ENCODE measurements around the gene ITPR1. TPM values are rescaled to one million over a fixed set of nuclear protein-coding genes. Genes with fewer than 3 reads are reported as not detected.

Gene ITPR1
- total RNA-seq, 1 donor from 2014 or later: 53.1 TPM

- Mint-ChIP-seq H3K36me3 (ENCODE audit: low read depth, unreplicated experiment) (peaks cover 42% of the 10 kb centered on the region), H3K4me1 (ENCODE audit: unreplicated experiment) (peaks cover 33% of the 10 kb centered on the region), H3K4me3 (ENCODE audit: unreplicated experiment) (no peak overlapping the region), H3K9me3 (ENCODE audit: unreplicated experiment) (no peaks in the 10 kb centered on the region), H3K27ac (ENCODE audit: unreplicated experiment) (no peak overlapping the region), H3K27me3 (ENCODE audit: unreplicated experiment) (peaks cover 4% of the 10 kb centered on the region)
- no peak for DNase-seq (ENCODE audit: low spot score)
- no peak for TF ChIP-seq CTCF (IDR thresholded peaks at IDR 0.05; ENCODE audit: unreplicated experiment)
Observed at GRCh38 chr3:4808637-4809036, 315.5 kb downstream of the ITPR1 start.

- Mint-ChIP-seq H3K27me3 (ENCODE audit: unreplicated experiment) (peaks cover 3% of the 10 kb centered on the region), H3K36me3 (ENCODE audit: low read depth, unreplicated experiment) (peaks cover 46% of the 10 kb centered on the region), H3K9me3 (ENCODE audit: unreplicated experiment) (no peaks in the 10 kb centered on the region), H3K27ac (ENCODE audit: unreplicated experiment) (no peak overlapping the region), H3K4me1 (ENCODE audit: unreplicated experiment) (peaks cover 29% of the 10 kb centered on the region), H3K4me3 (ENCODE audit: unreplicated experiment) (no peak overlapping the region)
- no peak for DNase-seq (ENCODE audit: low spot score)
- no peak for TF ChIP-seq CTCF (IDR thresholded peaks at IDR 0.05; ENCODE audit: unreplicated experiment)
Observed at GRCh38 chr3:4809922-4810321, 316.8 kb downstream of the ITPR1 start.

- H3K36me3 Mint-ChIP-seq (ENCODE audit: low read depth, unreplicated experiment): peaks cover 50% of the 10 kb centered on the region
Observed at GRCh38 chr3:4812591-4812990, 319.4 kb downstream of the ITPR1 start.

GRCh38 chr3:4813909-4814304 is 320.8 kb downstream of the ITPR1 start:
- TF ChIP-seq CTCF (IDR thresholded peaks at IDR 0.05; ENCODE audit: unreplicated experiment): no peak
- Mint-ChIP-seq H3K36me3 (ENCODE audit: low read depth, unreplicated experiment) (peaks cover 58% of the 10 kb centered on the region), H3K27ac (ENCODE audit: unreplicated experiment) (no peak overlapping the region), H3K9me3 (ENCODE audit: unreplicated experiment) (peaks cover 8% of the 10 kb centered on the region), H3K4me3 (ENCODE audit: unreplicated experiment) (no peak overlapping the region), H3K27me3 (ENCODE audit: unreplicated experiment) (peaks cover 3% of the 10 kb centered on the region), H3K4me1 (ENCODE audit: unreplicated experiment) (peaks cover 16% of the 10 kb centered on the region)
- DNase-seq (ENCODE audit: low spot score): no peak

More at GRCh38 chr3:4812591-4812990, 319.4 kb downstream of the ITPR1 start:
- no peak for DNase-seq (ENCODE audit: low spot score)
- Mint-ChIP-seq H3K27ac (ENCODE audit: unreplicated experiment) (no peak overlapping the region), H3K4me1 (ENCODE audit: unreplicated experiment) (peaks cover 16% of the 10 kb centered on the region), H3K27me3 (ENCODE audit: unreplicated experiment) (peaks cover 3% of the 10 kb centered on the region), H3K9me3 (ENCODE audit: unreplicated experiment) (peaks cover 7% of the 10 kb centered on the region), H3K4me3 (ENCODE audit: unreplicated experiment) (no peak overlapping the region)
- TF ChIP-seq CTCF (IDR thresholded peaks at IDR 0.05; ENCODE audit: unreplicated experiment): no peak

GRCh38 chr3:4814305-4814903 is 321.3 kb downstream of the ITPR1 start:
- Mint-ChIP-seq H3K9me3 (ENCODE audit: unreplicated experiment) (peaks cover 8% of the 10 kb centered on the region), H3K27ac (ENCODE audit: unreplicated experiment) (no peak overlapping the region), H3K27me3 (ENCODE audit: unreplicated experiment) (peaks cover 3% of the 10 kb centered on the region), H3K36me3 (ENCODE audit: low read depth, unreplicated experiment) (peaks cover 60% of the 10 kb centered on the region), H3K4me1 (ENCODE audit: unreplicated experiment) (peaks cover 16% of the 10 kb centered on the region), H3K4me3 (ENCODE audit: unreplicated experiment) (no peak overlapping the region)
- no peak for DNase-seq (ENCODE audit: low spot score)
- no peak for TF ChIP-seq CTCF (IDR thresholded peaks at IDR 0.05; ENCODE audit: unreplicated experiment)
